HepG2 (cell line): ENCODE measurements around the gene ITGB3. TPM values are rescaled to one million over a fixed set of nuclear protein-coding genes. Genes with fewer than 3 reads are reported as not detected.
A peak's percentile ranks its signal among the peaks of the same experiment; 100 is the strongest.

ENCODE experiments used
- ATAC-seq: fragments of 200-7000 bp; cut with Tn5 transposase; 3 replicates; pipeline ENCODE4 v1.9.1; 2020; ENCODE audit warnings: mild to moderate bottlenecking, moderate library complexity
- BruUV-seq: library from RNA; stranded (reverse); fragments of 400-500 nt; replicated peaks from 2 replicates; lab custom pipeline; 2021; lab: Mats Ljungman, UMichigan
- CTCF ChIA-PET: fragments of 300-600 bp; formaldehyde crosslinking; extraction: SDS; loops from one replicate; lab custom pipeline; 2021; ENCODE audit warnings: low total read pairs, inconsistent platforms, low intra/inter-chr PET ratio; lab: Yijun Ruan, JAX
- POLR2A ChIA-PET: fragments of 350-600 bp; sonication (Branson Sonifier 250); formaldehyde crosslinking; loops from one replicate; lab custom pipeline; 2020; ENCODE audit warnings: antibody characterized with exemption, inconsistent platforms; lab: Yijun Ruan, JAX
- DNase-seq: peaks from one replicate; pipeline ENCODE4 v3.0.0-alpha.2; 2015; ENCODE audit warnings: low spot score
- FAIRE-seq: peaks from 3 replicates; lab custom pipeline; 2011; peaks lifted over from hg19 to GRCh38; lab: Jason Lieb, UNC
- H2AFZ ChIP-seq: one replicate; pipeline ENCODE4 v1.6.1; 2011; ENCODE audit warnings: low read length, inconsistent platforms
- H3K27ac ChIP-seq: fragments of 300-600 bp; 3 replicates; pipeline ENCODE4 v1.8.0; 2011; ENCODE audit warnings: mixed run types, mild to moderate bottlenecking, mixed read lengths, low read length, inconsistent platforms; ENCODE audit not compliant: insufficient read depth; ENCODE audit errors: extremely low read length
- H3K27me3 ChIP-seq, 2 experiments: fragments of 200-600 bp in 1 of 2; 2 replicates in 1 of 2; 3 replicates in 1 of 2; pipeline versions ENCODE4 v1.6.0 to v1.8.0; 2011; ENCODE audit warnings: low read length in 2 of 2, mild to moderate bottlenecking in 2 of 2, moderate library complexity in 2 of 2, inconsistent platforms in 1 of 2; ENCODE audit not compliant: insufficient read depth in 2 of 2, control insufficient read depth in 1 of 2
- H3K36me3 ChIP-seq, 2 experiments: fragments of 200-600 bp in 1 of 2; replicated peaks in 1 of 2; 2 replicates in 1 of 2; 3 replicates in 1 of 2; pipeline versions ENCODE4 v1.5.1 to v1.8.0; 2011; ENCODE audit warnings: low read length in 2 of 2, inconsistent platforms in 1 of 2; ENCODE audit not compliant: insufficient read depth in 2 of 2, control insufficient read depth in 1 of 2
- H3K4me1 ChIP-seq: 2 replicates; pipeline ENCODE4 v1.5.1; 2012; ENCODE audit warnings: low read length, inconsistent platforms; ENCODE audit not compliant: insufficient read depth
- H3K4me2 ChIP-seq: 2 replicates; pipeline ENCODE4 v1.6.0; 2011; ENCODE audit warnings: low read depth, low read length, inconsistent platforms
- H3K4me3 ChIP-seq, 3 experiments: fragments of 200-600 bp in 1 of 3; sonication (generic), shearing (Covaris generic) in 1 of 3; replicated peaks in 1 of 3; 2 replicates each; pipeline ENCODE4 v1.5.1; 2011 to 2016; ENCODE audit warnings: low read length in 3 of 3, inconsistent platforms in 2 of 3, low read depth in 2 of 3, mild to moderate bottlenecking in 2 of 3, control low read depth in 1 of 3, mixed read lengths in 1 of 3; ENCODE audit not compliant: insufficient read depth in 1 of 3
- H3K79me2 ChIP-seq: one replicate; pipeline ENCODE4 v1.6.1; 2011; ENCODE audit warnings: low read length, inconsistent platforms; ENCODE audit not compliant: insufficient read depth
- H3K9ac ChIP-seq: 2 replicates; pipeline ENCODE4 v1.6.0; 2011; ENCODE audit warnings: mild to moderate bottlenecking, low read depth, low read length, inconsistent platforms; ENCODE audit not compliant: insufficient read depth
- H3K9me3 ChIP-seq: 2 replicates; pipeline ENCODE4 v1.5.1; 2012; ENCODE audit warnings: mild to moderate bottlenecking, low read length
- H4K20me1 ChIP-seq: 2 replicates; pipeline ENCODE4 v1.6.0; 2011; ENCODE audit warnings: inconsistent platforms, mild to moderate bottlenecking, low read length, moderate library complexity; ENCODE audit not compliant: insufficient read depth
- MAFF ChIP-seq: IDR thresholded peaks from 2 replicates; pipeline ENCODE4 v1.6.1; 2011; ENCODE audit warnings: low read depth, low read length, improper control_type of control experiment
- MAFK ChIP-seq, 2 experiments: IDR thresholded peaks in 1 of 2; conservative IDR thresholded peaks in 1 of 2; 2 replicates each; pipeline ENCODE4 v1.6.1; 2011; ENCODE audit warnings: improper control_type of control experiment in 2 of 2, low read length in 2 of 2
- STAT5B ChIP-seq: sonication (generic); formaldehyde crosslinking; IDR thresholded peaks from 2 replicates; pipeline ENCODE4 v1.4.0; 2020; ENCODE audit warnings: missing genetic modification reagents
- WGBS: methylation state at CpG from one replicate; pipeline ENCODE4 v1.1.6; 2017; ENCODE audit warnings: low lambda C conversion rate; 5-methylcytosine and 5-hydroxymethylcytosine counted together
- in situ Hi-C: cut with HindIII; loops from 2 replicates; pipeline ENCODE4 v1.10.0; 2017; ENCODE audit warnings: low pct_unique_long_range_greater_than_20kb; ENCODE audit not compliant: extremely low pct_ligation_motif_present
- intact Hi-C: fragments of 100-400 bp; cut with micrococcal nuclease; formaldehyde crosslinking; loops from one replicate; pipeline ENCODE4 v1.10.0; 2022; ENCODE audit not compliant: unreplicated experiment
- polyA plus RNA-seq, 8 experiments: library from polyadenylated mRNA; depleted of rRNA in 3 of 8; stranded (reverse) in 7 of 8; unstranded in 1 of 8; fragments of >200 nt; fragmentation: Illumina TruSeq in 4 of 8; extraction: Trizol in 4 of 8; gene quantifications; 2 replicates each; pipeline versions ENCODE4 v1.2.1 to v1.2.3, GENCODE V29; 2011 to 2016; ENCODE audit warnings: low read depth in 4 of 8, missing spikeins in 1 of 8, mixed read lengths in 1 of 8; ENCODE audit not compliant: insufficient read depth in 1 of 8
- total RNA-seq, 5 experiments: library from RNA; depleted of rRNA; stranded (reverse); fragments of >200 nt; fragmentation: Illumina TruSeq; extraction: Trizol; gene quantifications; 2 replicates each; pipeline ENCODE4 v1.2.3, GENCODE V29; 2016; ENCODE audit warnings: low read depth in 1 of 5
- TF ChIP-seq, protein P1 (sequence below): sonication (generic); formaldehyde crosslinking; IDR thresholded peaks from 2 replicates; pipeline ENCODE4 v1.5.1; 2020; ENCODE audit warnings: missing genetic modification reagents, mild to moderate bottlenecking, borderline replicate concordance

ITGB3 gene
- total and polyA plus RNA-seq, 2 of the 13 experiments (the other 11 are each of a cell fraction or from before 2014, with no cell fraction given), result 0.09 to 0.31 TPM

DNA sequence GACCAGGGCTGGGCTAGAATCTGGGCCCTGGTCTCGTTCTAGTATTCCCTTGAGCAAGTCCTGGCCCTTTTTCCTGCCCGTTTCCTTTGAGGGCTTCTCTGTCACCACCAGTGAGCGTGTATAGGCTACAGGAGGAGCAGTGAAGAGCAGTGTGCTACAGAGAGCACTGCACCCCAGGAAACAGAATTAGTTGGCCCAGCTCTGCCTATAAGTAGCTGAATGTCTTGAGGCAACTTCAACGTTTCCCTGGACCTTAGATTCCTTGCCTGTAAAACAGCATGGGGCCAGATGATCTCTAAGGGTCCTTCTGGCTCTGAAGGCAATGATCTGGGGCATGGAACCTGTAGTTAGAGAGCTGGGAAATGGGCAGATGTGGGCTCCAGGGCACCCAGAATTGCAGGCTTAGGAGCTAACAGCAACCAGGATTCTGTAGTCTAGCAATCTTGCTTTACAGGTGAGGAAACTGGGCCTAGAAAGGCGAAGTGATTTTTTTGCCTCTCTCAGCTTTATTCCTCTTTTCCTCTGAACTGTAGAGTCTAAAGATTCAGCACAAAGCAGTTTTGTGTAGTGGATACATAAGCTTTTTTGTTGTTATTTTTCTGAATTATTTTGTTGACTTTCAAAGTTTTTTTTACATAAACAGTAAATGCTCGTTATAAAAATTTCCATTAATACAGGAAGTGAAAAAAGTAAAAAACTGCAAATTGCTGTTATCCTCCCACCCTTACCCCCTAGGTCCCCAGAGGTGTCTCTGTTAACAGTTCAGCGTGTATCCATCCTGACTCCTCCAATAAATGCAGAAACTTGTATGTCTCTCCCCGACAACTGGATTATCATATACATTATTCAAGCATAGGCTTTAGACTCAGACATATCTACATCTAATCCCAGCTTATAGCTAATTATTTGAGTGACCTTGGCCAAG is 46.2 kb upstream of the ITGB3 start:
- no peak overlapping the region for H3K27ac ChIP-seq
- H3K4me2 ChIP-seq, result no peak overlapping the region
- no peak overlapping the region for H2AFZ ChIP-seq
- H3K79me2 ChIP-seq, result no peaks in the 10 kb centered on the region
- H3K27me3 ChIP-seq, result peaks cover 3 to 32% of the 10 kb centered on the region in 2 experiments; a peak in 4 of 5 replicates
- DNase-seq, result no peak
- POLR2A ChIA-PET, result interaction anchor here (1.8 kb wide), 1 partner anchor 17 kb away, joined by 5 read pairs; no protein-coding TSS in a partner anchor
- no peak for ATAC-seq
- WGBS, result 23% methylated on average over 8 of the region's 8 CpGs
- in situ Hi-C loops, result no loop called here
- intact Hi-C loops, result no loop called here
- peaks cover 14% of the 10 kb centered on the region; the same call in 1 of the 2 replicates for H3K4me1 ChIP-seq
- TF ChIP-seq, protein P1, sequence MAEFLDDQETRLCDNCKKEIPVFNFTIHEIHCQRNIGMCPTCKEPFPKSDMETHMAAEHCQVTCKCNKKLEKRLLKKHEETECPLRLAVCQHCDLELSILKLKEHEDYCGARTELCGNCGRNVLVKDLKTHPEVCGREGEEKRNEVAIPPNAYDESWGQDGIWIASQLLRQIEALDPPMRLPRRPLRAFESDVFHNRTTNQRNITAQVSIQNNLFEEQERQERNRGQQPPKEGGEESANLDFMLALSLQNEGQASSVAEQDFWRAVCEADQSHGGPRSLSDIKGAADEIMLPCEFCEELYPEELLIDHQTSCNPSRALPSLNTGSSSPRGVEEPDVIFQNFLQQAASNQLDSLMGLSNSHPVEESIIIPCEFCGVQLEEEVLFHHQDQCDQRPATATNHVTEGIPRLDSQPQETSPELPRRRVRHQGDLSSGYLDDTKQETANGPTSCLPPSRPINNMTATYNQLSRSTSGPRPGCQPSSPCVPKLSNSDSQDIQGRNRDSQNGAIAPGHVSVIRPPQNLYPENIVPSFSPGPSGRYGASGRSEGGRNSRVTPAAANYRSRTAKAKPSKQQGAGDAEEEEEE (CRISPR knock-in tag), result no peak
- no peak for TF ChIP-seq STAT5B (CRISPR knock-in tag)
- TF ChIP-seq MAFF, result peak; percentile 40
- peak; percentile 37 to 60; a peak in 3 of 4 replicates for TF ChIP-seq MAFK (conservative IDR thresholded peaks at IDR 0.05 in 1 of 2, IDR thresholded peaks at IDR 0.05 in 1 of 2; ENCODE audit: low read length in 2 of 2)
- no peaks in the 10 kb centered on the region for H3K9me3 ChIP-seq
- BruUV-seq, result no TSS peak
- no peaks in the 10 kb centered on the region for H4K20me1 ChIP-seq
- no peak for FAIRE-seq
- no peak overlapping the region for H3K9ac ChIP-seq
- CTCF ChIA-PET, result no interaction called here
- H3K4me3 ChIP-seq, result no peak overlapping the region
- H3K36me3 ChIP-seq, result no peaks in the 10 kb centered on the region
